Measurements from ENCODE around the gene RDH5.

DNA sequence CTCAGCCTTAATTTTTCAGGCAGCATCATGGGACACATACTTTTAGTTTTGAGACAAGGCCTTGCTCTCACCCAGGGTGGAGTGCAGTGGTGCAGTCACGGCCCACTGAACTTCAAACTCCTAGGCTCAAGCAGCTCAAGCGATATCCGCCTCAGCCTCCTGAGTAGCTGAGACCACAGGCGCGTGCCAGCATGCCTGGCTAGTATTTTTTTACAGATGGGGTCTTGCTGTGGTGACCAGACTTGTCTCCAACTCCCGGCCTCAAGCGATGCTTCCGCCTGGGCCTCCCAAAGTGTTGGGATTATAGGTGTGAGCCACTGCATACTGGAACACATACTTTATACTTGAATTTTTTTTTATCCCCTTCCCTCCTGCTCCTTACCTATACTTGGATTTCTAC lies 2.8 kb downstream of the RDH5 start:
- TF ChIP-seq, protein P1, sequence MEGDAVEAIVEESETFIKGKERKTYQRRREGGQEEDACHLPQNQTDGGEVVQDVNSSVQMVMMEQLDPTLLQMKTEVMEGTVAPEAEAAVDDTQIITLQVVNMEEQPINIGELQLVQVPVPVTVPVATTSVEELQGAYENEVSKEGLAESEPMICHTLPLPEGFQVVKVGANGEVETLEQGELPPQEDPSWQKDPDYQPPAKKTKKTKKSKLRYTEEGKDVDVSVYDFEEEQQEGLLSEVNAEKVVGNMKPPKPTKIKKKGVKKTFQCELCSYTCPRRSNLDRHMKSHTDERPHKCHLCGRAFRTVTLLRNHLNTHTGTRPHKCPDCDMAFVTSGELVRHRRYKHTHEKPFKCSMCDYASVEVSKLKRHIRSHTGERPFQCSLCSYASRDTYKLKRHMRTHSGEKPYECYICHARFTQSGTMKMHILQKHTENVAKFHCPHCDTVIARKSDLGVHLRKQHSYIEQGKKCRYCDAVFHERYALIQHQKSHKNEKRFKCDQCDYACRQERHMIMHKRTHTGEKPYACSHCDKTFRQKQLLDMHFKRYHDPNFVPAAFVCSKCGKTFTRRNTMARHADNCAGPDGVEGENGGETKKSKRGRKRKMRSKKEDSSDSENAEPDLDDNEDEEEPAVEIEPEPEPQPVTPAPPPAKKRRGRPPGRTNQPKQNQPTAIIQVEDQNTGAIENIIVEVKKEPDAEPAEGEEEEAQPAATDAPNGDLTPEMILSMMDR (IDR thresholded peaks at IDR 0.05) = no peak
- no peak for TF ChIP-seq EP300 (IDR thresholded peaks at IDR 0.05)
